PFSK-1 (cell line): Measurements from ENCODE around the gene PSD.

Experiments used
- FOXP2 ChIP-seq: optimal IDR thresholded peaks from 2 replicates; pipeline ENCODE3; 2011; ENCODE audit warnings: borderline replicate concordance, control low read depth, inconsistent platforms; ENCODE audit not compliant: insufficient read depth; ENCODE audit errors: extremely low read length, extremely low read depth
- POLR2AphosphoS5 ChIP-seq: IDR thresholded peaks from 2 replicates; pipeline ENCODE4 v1.6.1; 2012; ENCODE audit warnings: low read depth, mild to moderate bottlenecking, control low read depth, low read length, moderate library complexity
- TAF1 ChIP-seq: IDR thresholded peaks from 2 replicates; pipeline ENCODE4 v1.6.1; 2012; ENCODE audit warnings: low read length, control low read depth, borderline replicate concordance; ENCODE audit not compliant: insufficient read depth

- no peak for TF ChIP-seq POLR2AphosphoS5
- TF ChIP-seq FOXP2: no peak
- TF ChIP-seq TAF1: no peak
These were observed 37.4 kb upstream of the PSD start for GRCh38 chr10:102455893-102456471.
